GM21390 (cell line): ENCODE data around the gene SFXN3.

ENCODE experiments used
- ATAC-seq: cut with Tn5 transposase; IDR thresholded peaks from one replicate; pipeline ENCODE4 v1.9.1; 2021; ENCODE audit not compliant: unreplicated experiment

Gene SFXN3

GRCh38 chr10:101014966-101015581 lies 16.0 kb upstream of the SFXN3 start:
- no peak for ATAC-seq

- no peak for ATAC-seq
These were observed 15.5 kb upstream of the SFXN3 start for GRCh38 chr10:101015582-101015973.

GRCh38 chr10:101016814-101017213 lies 14.2 kb upstream of the SFXN3 start:
- ATAC-seq: no peak

- no peak for ATAC-seq
These were observed 12.9 kb upstream of the SFXN3 start for GRCh38 chr10:101018118-101018599.

- ATAC-seq: no peak
These were observed 12.2 kb upstream of the SFXN3 start for GRCh38 chr10:101018600-101019439.

- no peak for ATAC-seq
These were observed 11.7 kb upstream of the SFXN3 start for GRCh38 chr10:101019440-101019703.

GRCh38 chr10:101020427-101021075 lies 10.5 kb upstream of the SFXN3 start:
- no peak for ATAC-seq

- no peak for ATAC-seq
These were observed 9.8 kb upstream of the SFXN3 start for GRCh38 chr10:101021239-101021638.

- no peak for ATAC-seq
These were observed 9.3 kb upstream of the SFXN3 start for GRCh38 chr10:101021692-101022251.

- ATAC-seq: no peak
These were observed 7.9 kb upstream of the SFXN3 start for GRCh38 chr10:101022967-101023705.

- ATAC-seq: no peak
These were observed 3.8 kb upstream of the SFXN3 start for GRCh38 chr10:101027106-101027720.

- no peak for ATAC-seq
These were observed 2.3 kb upstream of the SFXN3 start for GRCh38 chr10:101028446-101029337.

- ATAC-seq: no peak
These were observed 1.3 kb upstream of the SFXN3 start for GRCh38 chr10:101029520-101030295.

GRCh38 chr10:101030496-101031127 lies 422 bp upstream of the SFXN3 start:
- no peak for ATAC-seq

- no peak for ATAC-seq
These were observed 982 bp downstream of the SFXN3 start for GRCh38 chr10:101031796-101032636.

- ATAC-seq: no peak
These were observed 1.7 kb downstream of the SFXN3 start for GRCh38 chr10:101032637-101033224.

- no peak for ATAC-seq
These were observed 2.2 kb downstream of the SFXN3 start for GRCh38 chr10:101033276-101033675.
